Measurements from ENCODE around the gene ISYNA1. TPM values are rescaled to one million over a fixed set of nuclear protein-coding genes. Genes with fewer than 3 reads are reported as not detected.

ISYNA1 gene
- total and polyA plus RNA-seq, 10 of the 15 experiments (the other 5 are each of a cell fraction or from before 2014, with no cell fraction given), result 1.9 to 37.0 (median 9.1) TPM

GRCh38 chr19:18421371-18421959, 16.5 kb downstream of the ISYNA1 start (continued):
- TF ChIP-seq USF1 (IDR thresholded peaks at IDR 0.05; ENCODE audit: borderline replicate concordance, extremely low read length, insufficient read depth, low read depth, low read length) (no peak), ZSCAN29 (IDR thresholded peaks at IDR 0.05) (no peak), PBX3 (IDR thresholded peaks at IDR 0.05; ENCODE audit: insufficient replicate concordance, low read depth, low read length) (no peak), ZNF207 (IDR thresholded peaks at IDR 0.05; ENCODE audit: borderline replicate concordance) (no peak), RBBP5 (conservative IDR thresholded peaks at IDR 0.05) (no peak), MEF2A (IDR thresholded peaks at IDR 0.05; ENCODE audit: insufficient read depth, low read depth, low read length) (no peak), YY1 (IDR thresholded peaks at IDR 0.05; ENCODE audit: low read depth, low read length) (no peak), ZNF622 (IDR thresholded peaks at IDR 0.05) (no peak), NRF1 (conservative IDR thresholded peaks at IDR 0.05; ENCODE audit: low read depth, low read length) (no peak)
- TF ChIP-seq, protein P1, sequence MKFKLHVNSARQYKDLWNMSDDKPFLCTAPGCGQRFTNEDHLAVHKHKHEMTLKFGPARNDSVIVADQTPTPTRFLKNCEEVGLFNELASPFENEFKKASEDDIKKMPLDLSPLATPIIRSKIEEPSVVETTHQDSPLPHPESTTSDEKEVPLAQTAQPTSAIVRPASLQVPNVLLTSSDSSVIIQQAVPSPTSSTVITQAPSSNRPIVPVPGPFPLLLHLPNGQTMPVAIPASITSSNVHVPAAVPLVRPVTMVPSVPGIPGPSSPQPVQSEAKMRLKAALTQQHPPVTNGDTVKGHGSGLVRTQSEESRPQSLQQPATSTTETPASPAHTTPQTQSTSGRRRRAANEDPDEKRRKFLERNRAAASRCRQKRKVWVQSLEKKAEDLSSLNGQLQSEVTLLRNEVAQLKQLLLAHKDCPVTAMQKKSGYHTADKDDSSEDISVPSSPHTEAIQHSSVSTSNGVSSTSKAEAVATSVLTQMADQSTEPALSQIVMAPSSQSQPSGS (IDR thresholded peaks at IDR 0.05; ENCODE audit: low read length), result no peak
